BJ (cell line): ENCODE results near the gene DSG4. TPM values are rescaled to one million over a fixed set of nuclear protein-coding genes. Genes with fewer than 3 reads are reported as not detected.

Experiments used
- CTCF ChIA-PET: fragments of 350-600 bp; formaldehyde crosslinking; extraction: SDS; loops from one replicate; lab custom pipeline; 2021; ENCODE audit warnings: antibody characterized with exemption, inconsistent platforms; lab: Yijun Ruan, JAX
- POLR2A ChIA-PET: fragments of 300-600 bp; sonication (Branson Sonifier 250); formaldehyde crosslinking; extraction: SDS; loops from one replicate; lab custom pipeline; 2021; ENCODE audit warnings: antibody characterized with exemption; lab: Charles Lee
- DNase-seq: peaks from one replicate; pipeline ENCODE4 v3.0.0-alpha.2; 2011; ENCODE audit warnings: low read depth
- H3K27me3 ChIP-seq: 2 replicates; pipeline ENCODE4 v1.6.0; 2011; ENCODE audit warnings: low read length; ENCODE audit not compliant: control insufficient read depth, insufficient read depth
- H3K36me3 ChIP-seq: 2 replicates; pipeline ENCODE4 v1.5.1; 2011; ENCODE audit warnings: low read length; ENCODE audit not compliant: control insufficient read depth, insufficient read depth
- H3K4me3 ChIP-seq: 2 replicates; pipeline ENCODE4 v1.5.1; 2011; ENCODE audit warnings: low read depth, mild to moderate bottlenecking, control low read depth, low read length
- polyA plus RNA-seq: library from polyadenylated mRNA; depleted of rRNA; stranded (reverse); fragments of >200 nt; gene quantifications from 2 replicates; pipeline ENCODE4 v1.2.3, GENCODE V29; 2011
- TF ChIP-seq, protein P1 (sequence below): IDR thresholded peaks from 2 replicates; pipeline ENCODE4 v1.5.1; 2011; ENCODE audit warnings: low read depth, mild to moderate bottlenecking, control low read depth, inconsistent platforms, low read length, moderate library complexity; ENCODE audit not compliant: insufficient read depth

The DSG4 gene
- polyA plus RNA-seq, 1 experiment: not detected

DNA sequence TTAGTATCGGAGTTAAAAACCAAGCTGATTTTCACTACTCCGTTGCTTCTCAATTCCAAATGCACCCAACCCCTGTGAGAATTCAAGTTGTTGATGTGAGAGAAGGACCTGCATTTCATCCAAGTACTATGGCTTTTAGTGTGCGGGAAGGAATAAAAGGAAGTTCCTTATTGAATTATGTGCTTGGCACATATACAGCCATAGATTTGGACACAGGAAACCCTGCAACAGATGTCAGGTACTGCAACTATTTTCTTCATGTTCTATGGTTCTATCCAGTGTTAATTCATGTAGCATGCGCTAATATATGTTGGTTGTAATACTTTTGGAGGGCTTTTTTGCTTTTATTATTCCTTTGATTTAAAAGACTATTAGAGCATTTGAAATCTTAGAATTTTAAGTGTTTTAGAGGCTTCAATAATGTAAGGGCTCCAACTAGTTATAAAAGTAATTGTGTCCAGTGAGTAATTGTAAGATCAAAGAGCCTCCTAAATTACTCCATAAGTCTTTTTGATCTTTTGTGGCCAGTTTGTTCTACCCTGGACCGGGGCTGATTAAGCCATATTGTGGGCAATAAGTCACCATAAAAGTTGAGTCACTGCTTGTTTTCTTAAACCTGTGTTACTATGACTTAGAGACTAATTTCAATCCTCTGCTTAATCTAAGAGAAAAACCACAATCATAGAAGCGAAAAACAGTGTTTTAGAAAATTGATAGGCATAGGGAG is 22.9 kb downstream of the DSG4 start:
- TF ChIP-seq, protein P1, sequence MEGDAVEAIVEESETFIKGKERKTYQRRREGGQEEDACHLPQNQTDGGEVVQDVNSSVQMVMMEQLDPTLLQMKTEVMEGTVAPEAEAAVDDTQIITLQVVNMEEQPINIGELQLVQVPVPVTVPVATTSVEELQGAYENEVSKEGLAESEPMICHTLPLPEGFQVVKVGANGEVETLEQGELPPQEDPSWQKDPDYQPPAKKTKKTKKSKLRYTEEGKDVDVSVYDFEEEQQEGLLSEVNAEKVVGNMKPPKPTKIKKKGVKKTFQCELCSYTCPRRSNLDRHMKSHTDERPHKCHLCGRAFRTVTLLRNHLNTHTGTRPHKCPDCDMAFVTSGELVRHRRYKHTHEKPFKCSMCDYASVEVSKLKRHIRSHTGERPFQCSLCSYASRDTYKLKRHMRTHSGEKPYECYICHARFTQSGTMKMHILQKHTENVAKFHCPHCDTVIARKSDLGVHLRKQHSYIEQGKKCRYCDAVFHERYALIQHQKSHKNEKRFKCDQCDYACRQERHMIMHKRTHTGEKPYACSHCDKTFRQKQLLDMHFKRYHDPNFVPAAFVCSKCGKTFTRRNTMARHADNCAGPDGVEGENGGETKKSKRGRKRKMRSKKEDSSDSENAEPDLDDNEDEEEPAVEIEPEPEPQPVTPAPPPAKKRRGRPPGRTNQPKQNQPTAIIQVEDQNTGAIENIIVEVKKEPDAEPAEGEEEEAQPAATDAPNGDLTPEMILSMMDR: no peak
- DNase-seq: no peak
- ChIA-PET CTCF (no interaction called here), POLR2A (no interaction called here)
- Histone ChIP-seq H3K27me3 (no peaks in the 10 kb centered on the region), H3K36me3 (no peaks in the 10 kb centered on the region), H3K4me3 (no peak overlapping the region)

DNA sequence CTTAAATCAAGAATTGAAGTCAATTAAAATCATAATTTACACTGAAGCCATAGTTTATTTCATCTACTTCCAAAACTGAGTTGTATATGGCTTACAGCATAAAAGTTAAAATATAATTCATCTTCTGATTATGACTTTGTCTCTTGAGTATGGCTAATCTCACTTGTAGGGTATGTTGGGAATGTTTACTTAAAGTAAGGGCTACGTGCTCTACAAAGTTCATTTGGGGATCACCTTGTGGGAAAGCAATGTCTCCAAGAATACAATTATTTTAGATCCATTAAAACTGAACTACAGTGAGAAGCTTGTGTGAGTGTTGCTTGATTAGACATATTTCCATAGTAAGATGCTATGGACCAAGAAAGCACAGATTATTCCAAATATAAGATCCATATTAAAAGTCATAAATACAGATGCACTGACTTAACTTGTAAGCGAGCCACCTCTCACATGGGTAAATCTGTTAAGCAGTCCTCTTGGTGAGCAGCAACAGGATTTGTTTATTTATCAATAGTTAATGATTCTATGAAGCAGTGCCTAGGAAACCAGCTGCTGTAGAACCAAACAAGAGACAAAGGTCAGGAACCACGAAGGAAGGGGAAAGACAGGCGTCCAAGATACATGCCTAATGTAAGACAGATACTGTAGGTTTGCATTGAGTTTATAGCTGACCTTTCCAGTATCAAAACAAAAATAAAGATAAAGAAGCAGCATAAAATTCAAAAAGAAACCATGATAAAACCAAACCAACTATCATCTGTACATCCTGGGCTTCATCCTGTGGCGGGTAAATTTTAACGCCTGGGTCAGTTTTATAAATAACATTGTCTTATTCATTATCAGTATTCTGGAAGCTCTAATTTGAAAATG is 24.8 kb downstream of the DSG4 start:
- H3K4me3 ChIP-seq: no peak overlapping the region
- H3K36me3 ChIP-seq: no peaks in the 10 kb centered on the region
- no peaks in the 10 kb centered on the region for H3K27me3 ChIP-seq
- no peak for DNase-seq
- POLR2A ChIA-PET: no interaction called here
- TF ChIP-seq, protein P1: no peak
- CTCF ChIA-PET: no interaction called here

DNA sequence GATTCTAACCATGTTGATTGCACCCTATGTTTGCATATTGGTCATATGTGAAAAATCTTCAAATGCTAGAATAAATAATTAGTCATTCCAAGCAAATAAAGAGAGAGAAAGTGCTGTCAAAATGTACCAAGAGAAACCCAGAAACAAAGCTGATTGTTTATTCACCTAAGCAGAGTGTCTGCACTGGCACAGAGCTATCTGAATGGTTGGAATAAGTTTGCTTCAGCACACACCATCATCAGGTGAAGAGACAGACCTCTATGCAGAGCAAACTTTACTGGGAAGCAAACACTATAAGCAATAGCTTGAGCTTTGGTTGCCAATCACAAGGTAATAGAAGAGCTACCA is 25.4 kb downstream of the DSG4 start:
- no peak for DNase-seq
- Histone ChIP-seq H3K27me3 (no peaks in the 10 kb centered on the region), H3K4me3 (no peak overlapping the region), H3K36me3 (no peaks in the 10 kb centered on the region)
- CTCF ChIA-PET: no interaction called here
- TF ChIP-seq, protein P1: no peak
- POLR2A ChIA-PET: no interaction called here

DNA sequence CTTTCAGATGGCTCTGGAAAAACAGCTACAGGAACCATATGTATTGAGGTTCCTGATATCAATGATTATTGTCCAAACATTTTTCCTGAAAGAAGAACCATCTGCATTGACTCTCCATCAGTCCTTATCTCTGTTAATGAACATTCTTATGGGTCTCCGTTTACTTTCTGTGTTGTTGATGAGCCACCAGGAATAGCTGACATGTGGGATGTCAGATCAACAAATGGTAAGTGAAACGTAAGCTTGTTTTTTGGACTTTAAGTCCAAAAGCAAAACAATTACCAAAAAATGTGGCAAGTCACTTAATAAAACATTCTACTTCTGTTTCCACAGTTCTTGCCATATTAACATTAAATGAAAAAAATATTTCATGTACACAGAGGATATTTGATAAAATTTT is 26.8 kb downstream of the DSG4 start:
- ChIA-PET CTCF (no interaction called here), POLR2A (no interaction called here)
- TF ChIP-seq, protein P1: no peak

DNA sequence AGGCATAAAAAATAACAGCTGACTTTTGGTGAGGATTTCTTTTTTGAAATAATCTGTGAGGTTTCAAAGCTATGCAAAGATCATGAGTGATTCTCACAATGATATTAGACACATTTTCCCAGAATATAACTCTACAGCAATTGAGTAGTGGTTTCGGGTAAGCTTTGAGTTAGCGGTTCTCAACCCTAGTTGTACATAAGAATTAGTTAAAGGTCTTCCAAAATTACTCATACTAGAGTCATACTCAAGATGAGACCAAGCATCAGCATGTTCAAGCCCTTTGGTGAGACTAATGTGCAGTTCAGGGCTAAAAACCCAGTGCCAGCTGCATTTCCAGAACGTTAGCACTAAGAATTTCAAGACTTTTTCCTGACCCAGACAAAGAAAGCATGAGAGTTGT is 31.1 kb downstream of the DSG4 start:
- no peaks in the 10 kb centered on the region for H3K36me3 ChIP-seq
- TF ChIP-seq, protein P1: no peak
- H3K27me3 ChIP-seq: no peaks in the 10 kb centered on the region
- no peak overlapping the region for H3K4me3 ChIP-seq
- ChIA-PET POLR2A (no interaction called here), CTCF (no interaction called here)
- no peak for DNase-seq

More for the DNA sequence above, 26.8 kb downstream of the DSG4 start:
- Histone ChIP-seq H3K27me3 (no peaks in the 10 kb centered on the region), H3K4me3 (no peak overlapping the region), H3K36me3 (no peaks in the 10 kb centered on the region)
- no peak for DNase-seq
